CD4-positive, alpha-beta T cell treated with Interleukin-12 subunit alpha and Interleukin-12 subunit beta, for 1 hour (primary cell): ENCODE results near the gene PITPNM3.

ENCODE experiments used
- DNase-seq: peaks from one replicate; pipeline ENCODE4 v3.0.0-alpha.2; 2020

The PITPNM3 gene

GRCh38 chr17:6458460-6458950, 97.8 kb downstream of the PITPNM3 start:
- no peak for DNase-seq

- DNase-seq = no peak
Measured at GRCh38 chr17:6457688-6458459, 98.5 kb downstream of the PITPNM3 start.

- no peak for DNase-seq
Measured at GRCh38 chr17:6456914-6457687, 99.3 kb downstream of the PITPNM3 start.

GRCh38 chr17:6456321-6456720, 100.0 kb downstream of the PITPNM3 start:
- no peak for DNase-seq

GRCh38 chr17:6455321-6455705, 101.0 kb downstream of the PITPNM3 start:
- DNase-seq = peak; percentile 55

GRCh38 chr17:6454495-6455320, 101.6 kb downstream of the PITPNM3 start:
- DNase-seq = no peak

GRCh38 chr17:6453279-6454024, 102.9 kb downstream of the PITPNM3 start:
- DNase-seq = no peak

- DNase-seq = no peak
Measured at GRCh38 chr17:6452471-6453266, 103.7 kb downstream of the PITPNM3 start.

GRCh38 chr17:6450926-6451832, 105.2 kb downstream of the PITPNM3 start:
- no peak for DNase-seq

- DNase-seq = no peak
Measured at GRCh38 chr17:6449307-6449706, 107.0 kb downstream of the PITPNM3 start.

- DNase-seq = no peak
Measured at GRCh38 chr17:6448473-6448872, 107.9 kb downstream of the PITPNM3 start.

GRCh38 chr17:6446516-6447100, 109.7 kb downstream of the PITPNM3 start:
- DNase-seq = no peak

GRCh38 chr17:6444571-6445335, 111.6 kb downstream of the PITPNM3 start:
- no peak for DNase-seq

GRCh38 chr17:6443692-6444570, 112.4 kb downstream of the PITPNM3 start, which contains the start of gene PIMREG:
Gene PIMREG, plus strand, starts transcription at chr17:6444455. Its CDS starts 656 bp downstream, at chr17:6445111.
- peak; percentile 91 for DNase-seq

- no peak for DNase-seq
Measured at GRCh38 chr17:6442775-6443174, 113.6 kb downstream of the PITPNM3 start.

GRCh38 chr17:6439951-6440350, 116.4 kb downstream of the PITPNM3 start:
- DNase-seq = no peak

- DNase-seq = no peak
Measured at GRCh38 chr17:6437956-6438355, 118.4 kb downstream of the PITPNM3 start.

- no peak for DNase-seq
Measured at GRCh38 chr17:6437466-6437865, 118.9 kb downstream of the PITPNM3 start.
